ENCODE measurements around the gene MMAB.
"Not testable (repeated sequence)": the region's sequence is repeated elsewhere in the genome, so short reads cannot be mapped to it uniquely, and the experiment has no call there.

MMAB gene

GRCh38 chr12:109604132-109604585, 30.9 kb upstream of the MMAB start:
- Histone ChIP-seq H3K4me1 (ENCODE audit: control insufficient read depth, insufficient read depth, low read length, poor library complexity, severe bottlenecking) (no peaks in the 10 kb centered on the region), H3K4me3 (ENCODE audit: insufficient read depth, low read depth, low read length, poor library complexity, severe bottlenecking) (no peak overlapping the region), H3K27me3 (replicated peaks; ENCODE audit: control insufficient read depth, insufficient read depth, low read length, poor library complexity, severe bottlenecking) (no peaks in the 10 kb centered on the region), H3K27ac (ENCODE audit: insufficient read depth, low read length, poor library complexity, severe bottlenecking) (no peak overlapping the region), H3K9me3 (ENCODE audit: control insufficient read depth, low read length) (no peaks in the 10 kb centered on the region), H3K36me3 (ENCODE audit: control insufficient read depth, insufficient read depth, low read length) (no peaks in the 10 kb centered on the region)
- no peak for DNase-seq

GRCh38 chr12:109602132-109602531, 28.8 kb upstream of the MMAB start:
- H3K27ac ChIP-seq (ENCODE audit: insufficient read depth, low read length, poor library complexity, severe bottlenecking); H3K9me3 ChIP-seq (ENCODE audit: control insufficient read depth, low read length); H3K27me3 ChIP-seq (replicated peaks; ENCODE audit: control insufficient read depth, insufficient read depth, low read length, poor library complexity, severe bottlenecking); H3K36me3 ChIP-seq (ENCODE audit: control insufficient read depth, insufficient read depth, low read length); H3K4me1 ChIP-seq (ENCODE audit: control insufficient read depth, insufficient read depth, low read length, poor library complexity, severe bottlenecking); H3K4me3 ChIP-seq (ENCODE audit: insufficient read depth, low read depth, low read length, poor library complexity, severe bottlenecking); DNase-seq: not testable (repeated sequence)

GRCh38 chr12:109601557-109601956, 28.3 kb upstream of the MMAB start:
- H3K36me3 ChIP-seq (ENCODE audit: control insufficient read depth, insufficient read depth, low read length) = no peaks in the 10 kb centered on the region
- peaks cover 6% of the 10 kb centered on the region for H3K4me1 ChIP-seq (ENCODE audit: control insufficient read depth, insufficient read depth, low read length, poor library complexity, severe bottlenecking)
- no peak overlapping the region for H3K4me3 ChIP-seq (ENCODE audit: insufficient read depth, low read depth, low read length, poor library complexity, severe bottlenecking)
- H3K9me3 ChIP-seq (ENCODE audit: control insufficient read depth, low read length) = no peaks in the 10 kb centered on the region
- no peak for DNase-seq
- H3K27me3 ChIP-seq (replicated peaks; ENCODE audit: control insufficient read depth, insufficient read depth, low read length, poor library complexity, severe bottlenecking) = no peaks in the 10 kb centered on the region
- H3K27ac ChIP-seq (ENCODE audit: insufficient read depth, low read length, poor library complexity, severe bottlenecking) = no peak overlapping the region

GRCh38 chr12:109600995-109601394, 27.7 kb upstream of the MMAB start:
- no peak for DNase-seq
- H3K9me3 ChIP-seq (ENCODE audit: control insufficient read depth, low read length) = no peaks in the 10 kb centered on the region
- H3K4me3 ChIP-seq (ENCODE audit: insufficient read depth, low read depth, low read length, poor library complexity, severe bottlenecking) = no peak overlapping the region
- peaks cover 6% of the 10 kb centered on the region for H3K4me1 ChIP-seq (ENCODE audit: control insufficient read depth, insufficient read depth, low read length, poor library complexity, severe bottlenecking)
- H3K27me3 ChIP-seq (replicated peaks; ENCODE audit: control insufficient read depth, insufficient read depth, low read length, poor library complexity, severe bottlenecking) = no peaks in the 10 kb centered on the region
- H3K27ac ChIP-seq (ENCODE audit: insufficient read depth, low read length, poor library complexity, severe bottlenecking) = no peak overlapping the region
- H3K36me3 ChIP-seq (ENCODE audit: control insufficient read depth, insufficient read depth, low read length) = no peaks in the 10 kb centered on the region

GRCh38 chr12:109600481-109600880, 27.2 kb upstream of the MMAB start:
- Histone ChIP-seq H3K27me3 (replicated peaks; ENCODE audit: control insufficient read depth, insufficient read depth, low read length, poor library complexity, severe bottlenecking) (no peaks in the 10 kb centered on the region), H3K4me3 (ENCODE audit: insufficient read depth, low read depth, low read length, poor library complexity, severe bottlenecking) (no peak overlapping the region), H3K36me3 (ENCODE audit: control insufficient read depth, insufficient read depth, low read length) (no peaks in the 10 kb centered on the region), H3K4me1 (ENCODE audit: control insufficient read depth, insufficient read depth, low read length, poor library complexity, severe bottlenecking) (peaks cover 9% of the 10 kb centered on the region), H3K27ac (ENCODE audit: insufficient read depth, low read length, poor library complexity, severe bottlenecking) (no peak overlapping the region), H3K9me3 (ENCODE audit: control insufficient read depth, low read length) (no peaks in the 10 kb centered on the region)
- no peak for DNase-seq

- no peaks in the 10 kb centered on the region for H3K27me3 ChIP-seq (replicated peaks; ENCODE audit: control insufficient read depth, insufficient read depth, low read length, poor library complexity, severe bottlenecking)
- no peaks in the 10 kb centered on the region for H3K9me3 ChIP-seq (ENCODE audit: control insufficient read depth, low read length)
- peaks cover 22% of the 10 kb centered on the region for H3K4me1 ChIP-seq (ENCODE audit: control insufficient read depth, insufficient read depth, low read length, poor library complexity, severe bottlenecking)
- no peak overlapping the region for H3K4me3 ChIP-seq (ENCODE audit: insufficient read depth, low read depth, low read length, poor library complexity, severe bottlenecking)
- H3K36me3 ChIP-seq (ENCODE audit: control insufficient read depth, insufficient read depth, low read length) = no peaks in the 10 kb centered on the region
- DNase-seq = no peak
- H3K27ac ChIP-seq (ENCODE audit: insufficient read depth, low read length, poor library complexity, severe bottlenecking) = no peak overlapping the region
Measured at GRCh38 chr12:109599087-109599486, 25.8 kb upstream of the MMAB start.

GRCh38 chr12:109598428-109598854, 25.1 kb upstream of the MMAB start:
- no peak overlapping the region for H3K4me3 ChIP-seq (ENCODE audit: insufficient read depth, low read depth, low read length, poor library complexity, severe bottlenecking)
- no peak for DNase-seq
- no peaks in the 10 kb centered on the region for H3K36me3 ChIP-seq (ENCODE audit: control insufficient read depth, insufficient read depth, low read length)
- H3K27me3 ChIP-seq (replicated peaks; ENCODE audit: control insufficient read depth, insufficient read depth, low read length, poor library complexity, severe bottlenecking) = no peaks in the 10 kb centered on the region
- peaks cover 22% of the 10 kb centered on the region for H3K4me1 ChIP-seq (ENCODE audit: control insufficient read depth, insufficient read depth, low read length, poor library complexity, severe bottlenecking)
- H3K9me3 ChIP-seq (ENCODE audit: control insufficient read depth, low read length) = no peaks in the 10 kb centered on the region
- no peak overlapping the region for H3K27ac ChIP-seq (ENCODE audit: insufficient read depth, low read length, poor library complexity, severe bottlenecking)

- H3K27ac ChIP-seq (ENCODE audit: insufficient read depth, low read length, poor library complexity, severe bottlenecking) = no peak overlapping the region
- no peaks in the 10 kb centered on the region for H3K9me3 ChIP-seq (ENCODE audit: control insufficient read depth, low read length)
- no peaks in the 10 kb centered on the region for H3K36me3 ChIP-seq (ENCODE audit: control insufficient read depth, insufficient read depth, low read length)
- H3K4me3 ChIP-seq (ENCODE audit: insufficient read depth, low read depth, low read length, poor library complexity, severe bottlenecking) = no peak overlapping the region
- DNase-seq = peak; percentile 20 to 40 (median 26)
- peaks cover 22% of the 10 kb centered on the region for H3K4me1 ChIP-seq (ENCODE audit: control insufficient read depth, insufficient read depth, low read length, poor library complexity, severe bottlenecking)
- H3K27me3 ChIP-seq (replicated peaks; ENCODE audit: control insufficient read depth, insufficient read depth, low read length, poor library complexity, severe bottlenecking) = no peaks in the 10 kb centered on the region
Measured at GRCh38 chr12:109597795-109598427, 24.6 kb upstream of the MMAB start.

- Histone ChIP-seq H3K36me3 (ENCODE audit: control insufficient read depth, insufficient read depth, low read length) (peaks cover 4% of the 10 kb centered on the region), H3K27ac (ENCODE audit: insufficient read depth, low read length, poor library complexity, severe bottlenecking) (no peak overlapping the region), H3K4me1 (ENCODE audit: control insufficient read depth, insufficient read depth, low read length, poor library complexity, severe bottlenecking) (peaks cover 22% of the 10 kb centered on the region), H3K9me3 (ENCODE audit: control insufficient read depth, low read length) (no peaks in the 10 kb centered on the region), H3K27me3 (replicated peaks; ENCODE audit: control insufficient read depth, insufficient read depth, low read length, poor library complexity, severe bottlenecking) (no peaks in the 10 kb centered on the region), H3K4me3 (ENCODE audit: insufficient read depth, low read depth, low read length, poor library complexity, severe bottlenecking) (no peak overlapping the region)
- DNase-seq = no peak
Measured at GRCh38 chr12:109597414-109597794, 24.1 kb upstream of the MMAB start.

GRCh38 chr12:109596418-109597244, 23.3 kb upstream of the MMAB start:
- H3K4me1 ChIP-seq (ENCODE audit: control insufficient read depth, insufficient read depth, low read length, poor library complexity, severe bottlenecking) = peaks cover 22% of the 10 kb centered on the region
- H3K27me3 ChIP-seq (replicated peaks; ENCODE audit: control insufficient read depth, insufficient read depth, low read length, poor library complexity, severe bottlenecking) = no peaks in the 10 kb centered on the region
- H3K27ac ChIP-seq (ENCODE audit: insufficient read depth, low read length, poor library complexity, severe bottlenecking) = no peak overlapping the region
- no peaks in the 10 kb centered on the region for H3K9me3 ChIP-seq (ENCODE audit: control insufficient read depth, low read length)
- no peak overlapping the region for H3K4me3 ChIP-seq (ENCODE audit: insufficient read depth, low read depth, low read length, poor library complexity, severe bottlenecking)
- peaks cover 4% of the 10 kb centered on the region for H3K36me3 ChIP-seq (ENCODE audit: control insufficient read depth, insufficient read depth, low read length)
- DNase-seq = no peak
